B cell (primary cell): ENCODE results near the gene MYRIP. TPM values are rescaled to one million over a fixed set of nuclear protein-coding genes. Genes with fewer than 3 reads are reported as not detected.

Experiments
- ATAC-seq: fragments of 200-7000 bp; cut with Tn5 transposase; one replicate; pipeline ENCODE4 v1.10.0; 2021; ENCODE audit warnings: low read depth, mild to moderate bottlenecking, moderate number of reproducible peaks, moderate library complexity
- CTCF ChIA-PET: fragments of 350-600 bp; sonication (Branson Sonifier 250); formaldehyde crosslinking; loops from one replicate; lab custom pipeline; 2021; ENCODE audit warnings: antibody characterized with exemption, inconsistent platforms; lab: Charles Lee
- POLR2A ChIA-PET: fragments of 350-600 bp; sonication (Branson Sonifier 250); formaldehyde crosslinking; loops from one replicate; lab custom pipeline; 2021; ENCODE audit warnings: antibody characterized with exemption; lab: Charles Lee
- DNase-seq: peaks from one replicate; pipeline ENCODE4 v3.0.0; 2013
- H2AFZ ChIP-seq: 2 replicates; pipeline ENCODE4 v1.6.1; 2012; ENCODE audit warnings: mild to moderate bottlenecking, low read depth, low read length; ENCODE audit not compliant: insufficient read depth, poor library complexity, severe bottlenecking
- H3K27ac ChIP-seq, 2 donors: 1 replicate in 1 of 2; 2 replicates in 1 of 2; pipeline ENCODE4 v1.5.1; 2012 to 2013; ENCODE audit warnings: low read length in 2 of 2, mild to moderate bottlenecking in 2 of 2, moderate library complexity in 1 of 2
- H3K27me3 ChIP-seq, 4 experiments: fragments of 200-600 bp in 1 of 4; sonication (generic) in 1 of 4; replicated peaks in 1 of 4; 1 replicate in 2 of 4; 2 replicates in 2 of 4; pipeline versions ENCODE4 v1.6.1 to v1.7.0; 2013 to 2016; ENCODE audit warnings: low read length in 3 of 4, mild to moderate bottlenecking in 2 of 4, mixed read lengths in 1 of 4, moderate library complexity in 1 of 4; ENCODE audit not compliant: insufficient read depth in 4 of 4, control insufficient read depth in 3 of 4; ENCODE audit errors: control extremely low read depth in 1 of 4
- H3K36me3 ChIP-seq, 2 experiments: replicated peaks in 1 of 2; 1 replicate in 1 of 2; 2 replicates in 1 of 2; pipeline versions ENCODE4 v1.6.1 to v1.7.1; 2013; ENCODE audit warnings: low read length in 1 of 2; ENCODE audit not compliant: insufficient read depth in 2 of 2, control insufficient read depth in 1 of 2; ENCODE audit errors: control extremely low read depth in 1 of 2, extremely low read depth in 1 of 2
- H3K4me1 ChIP-seq, 2 donors: fragments of 200-600 bp in 1 of 2; sonication (generic) in 1 of 2; 1 replicate in 1 of 2; 2 replicates in 1 of 2; pipeline versions ENCODE4 v1.5.1 to v1.6.1; 2013 to 2017; ENCODE audit warnings: low read length in 2 of 2; ENCODE audit not compliant: control insufficient read depth in 2 of 2, insufficient read depth in 2 of 2
- H3K4me2 ChIP-seq: replicated peaks from 2 replicates; pipeline ENCODE3; 2012; ENCODE audit warnings: mild to moderate bottlenecking, low read depth, low read length; ENCODE audit not compliant: poor library complexity, severe bottlenecking
- H3K4me3 ChIP-seq, 5 experiments: fragments of 200-600 bp in 1 of 5; sonication (generic) in 1 of 5; 1 replicate in 3 of 5; 2 replicates in 2 of 5; pipeline versions ENCODE4 v1.5.1 to v1.7.0; 2011 to 2016; ENCODE audit warnings: low read length in 4 of 5, mild to moderate bottlenecking in 4 of 5, low read depth in 2 of 5, control low read depth in 1 of 5, moderate library complexity in 1 of 5; ENCODE audit not compliant: insufficient read depth in 1 of 5; ENCODE audit errors: control extremely low read depth in 1 of 5, extremely low read depth in 1 of 5
- H3K79me2 ChIP-seq: fragments of 200-600 bp; sonication (generic); one replicate; pipeline ENCODE4 v1.6.0; 2016; ENCODE audit warnings: low read length; ENCODE audit not compliant: control insufficient read depth, insufficient read depth
- H3K9ac ChIP-seq: fragments of 200-600 bp; sonication (generic); 2 replicates; pipeline ENCODE4 v1.6.1; 2017; ENCODE audit warnings: mild to moderate bottlenecking, low read length, moderate library complexity
- H3K9me3 ChIP-seq, 3 donors: one replicate each; pipeline versions ENCODE4 v1.6.1 to v1.7.1; 2013; ENCODE audit warnings: low read length in 2 of 3; ENCODE audit not compliant: control insufficient read depth in 2 of 3, insufficient read depth in 1 of 3; ENCODE audit errors: control extremely low read depth in 1 of 3
- H4K20me1 ChIP-seq: 2 replicates; pipeline ENCODE4 v1.6.0; 2012; ENCODE audit warnings: mild to moderate bottlenecking, low read length; ENCODE audit not compliant: insufficient read depth, control insufficient read depth, poor library complexity, severe bottlenecking
- H3K27ac Mint-ChIP-seq: one replicate; pipeline ENCODE4 v1.8.0; 2021; ENCODE audit warnings: mixed read lengths
- H3K27me3 Mint-ChIP-seq: one replicate; pipeline ENCODE4 v1.8.0; 2021; ENCODE audit warnings: mixed read lengths
- H3K4me1 Mint-ChIP-seq: one replicate; pipeline ENCODE4 v1.8.0; 2021; ENCODE audit warnings: mixed read lengths
- H3K4me3 Mint-ChIP-seq: one replicate; pipeline ENCODE4 v1.8.0; 2021; ENCODE audit warnings: mixed read lengths
- H3K9me3 Mint-ChIP-seq: one replicate; pipeline ENCODE4 v1.8.0; 2022; ENCODE audit warnings: mixed read lengths; ENCODE audit not compliant: insufficient read depth
- CTCF ChIP-seq: fragments of 200-600 bp; IDR thresholded peaks from one replicate; pipeline ENCODE4 v1.8.0; 2022; ENCODE audit warnings: antibody characterized with exemption, mild to moderate bottlenecking
- EZH2 ChIP-seq: IDR thresholded peaks from 2 replicates; pipeline ENCODE4 v1.6.1; 2012; ENCODE audit warnings: borderline replicate concordance, low read depth, mild to moderate bottlenecking, moderate library complexity, low read length; ENCODE audit not compliant: insufficient read depth, poor library complexity, severe bottlenecking
- WGBS: methylation state at CpG from one replicate; pipeline ENCODE4 v1.1.5; 2013; ENCODE audit warnings: missing lambda C conversion rate; ENCODE audit not compliant: insufficient coverage; 5-methylcytosine and 5-hydroxymethylcytosine counted together
- intact Hi-C: fragments of 100-400 bp; cut with micrococcal nuclease; formaldehyde crosslinking; loops from one replicate; pipeline ENCODE4 v1.10.0; 2022
- polyA plus RNA-seq: library from polyadenylated mRNA; depleted of rRNA; stranded (reverse); fragments of >200 nt; gene quantifications from 2 replicates; pipeline ENCODE4 v1.2.3, GENCODE V29; 2012
- total RNA-seq, 2 donors: library from RNA; stranded (reverse); fragments of 120-200 nt in 1 of 2; gene quantifications; 1 replicate in 1 of 2; 2 replicates in 1 of 2; pipeline versions ENCODE4 v1.2.3 to v1.2.4, GENCODE V29; 2013 to 2022

Gene MYRIP
- total and polyA plus RNA-seq, 2 donors (not counting 1 experiment from before 2014, with no cell fraction given): 0.03 to 0.10 TPM

GRCh38 chr3:39933986-39934693, 124.7 kb downstream of the MYRIP start:
- ChIA-PET POLR2A (no interaction called here), CTCF (no interaction called here)
- Histone ChIP-seq H3K9me3 (no peaks in the 10 kb centered on the region), H3K36me3 (no peaks in the 10 kb centered on the region), H3K4me3 (no peak overlapping the region), H3K27me3 (no peaks in the 10 kb centered on the region), H3K4me1 (no peaks in the 10 kb centered on the region), H3K4me2 (no peak overlapping the region), H4K20me1 (no peaks in the 10 kb centered on the region), H2AFZ (no peak overlapping the region), H3K27ac (no peak overlapping the region), H3K79me2 (no peaks in the 10 kb centered on the region), H3K9ac (no peak overlapping the region)
- intact Hi-C loops: no loop called here
- Mint-ChIP-seq H3K4me1 (no peaks in the 10 kb centered on the region), H3K4me3 (no peak overlapping the region), H3K9me3 (no peaks in the 10 kb centered on the region), H3K27ac (no peak overlapping the region), H3K27me3 (no peaks in the 10 kb centered on the region)
- no peak for ATAC-seq
- no peak for DNase-seq
- 42% methylated on average over 1 of the region's 1 CpG for WGBS
- TF ChIP-seq CTCF (no peak), EZH2 (no peak)

GRCh38 chr3:39934696-39935095, 125.3 kb downstream of the MYRIP start:
- Histone ChIP-seq H3K4me1 (no peaks in the 10 kb centered on the region), H4K20me1 (no peaks in the 10 kb centered on the region), H3K27me3 (no peaks in the 10 kb centered on the region), H3K4me2 (no peak overlapping the region), H2AFZ (no peak overlapping the region), H3K27ac (no peak overlapping the region), H3K36me3 (no peaks in the 10 kb centered on the region), H3K9ac (no peak overlapping the region), H3K9me3 (no peaks in the 10 kb centered on the region), H3K79me2 (no peaks in the 10 kb centered on the region), H3K4me3 (no peak overlapping the region)
- no peaks in the 10 kb centered on the region for H3K9me3 Mint-ChIP-seq
- WGBS: 71% methylated on average over 4 of the region's 5 CpGs
- H3K27me3 Mint-ChIP-seq: no peaks in the 10 kb centered on the region
- ChIA-PET CTCF (no interaction called here), POLR2A (no interaction called here)
- intact Hi-C loops: no loop called here
- no peak for TF ChIP-seq EZH2
- no peak for TF ChIP-seq CTCF
- no peak for ATAC-seq
- H3K4me3 Mint-ChIP-seq: no peak overlapping the region
- no peaks in the 10 kb centered on the region for H3K4me1 Mint-ChIP-seq
- no peak for DNase-seq
- no peak overlapping the region for H3K27ac Mint-ChIP-seq
